Left lobe of liver (tissue), 2 donors: Measurements from ENCODE around the gene SLC39A12. TPM values are rescaled to one million over a fixed set of nuclear protein-coding genes. Genes with fewer than 3 reads are reported as not detected.
A peak's percentile ranks its signal among the peaks of the same experiment; 100 is the strongest.

Experiments
- ATAC-seq: fragments of 200-7000 bp; cut with Tn5 transposase; one replicate; pipeline ENCODE4 v1.9.1; 2020; ENCODE audit warnings: mild to moderate bottlenecking, moderate library complexity
- DNase-seq: peaks from one replicate; pipeline ENCODE4 v3.0.0-alpha.2; 2020; ENCODE audit warnings: low spot score
- total RNA-seq: library from RNA; stranded (reverse); gene quantifications from one replicate; pipeline ENCODE4 v1.2.1, GENCODE V29; 2021
- donor health status: DM: no; HTN: no; CAD: no; lungs with moderate emphysema.
- donor health status: DM: no; HTN: yes; CAD: no.

The SLC39A12 gene
- total RNA-seq, 1 donor from 2014 or later: 0.08 TPM

DNA sequence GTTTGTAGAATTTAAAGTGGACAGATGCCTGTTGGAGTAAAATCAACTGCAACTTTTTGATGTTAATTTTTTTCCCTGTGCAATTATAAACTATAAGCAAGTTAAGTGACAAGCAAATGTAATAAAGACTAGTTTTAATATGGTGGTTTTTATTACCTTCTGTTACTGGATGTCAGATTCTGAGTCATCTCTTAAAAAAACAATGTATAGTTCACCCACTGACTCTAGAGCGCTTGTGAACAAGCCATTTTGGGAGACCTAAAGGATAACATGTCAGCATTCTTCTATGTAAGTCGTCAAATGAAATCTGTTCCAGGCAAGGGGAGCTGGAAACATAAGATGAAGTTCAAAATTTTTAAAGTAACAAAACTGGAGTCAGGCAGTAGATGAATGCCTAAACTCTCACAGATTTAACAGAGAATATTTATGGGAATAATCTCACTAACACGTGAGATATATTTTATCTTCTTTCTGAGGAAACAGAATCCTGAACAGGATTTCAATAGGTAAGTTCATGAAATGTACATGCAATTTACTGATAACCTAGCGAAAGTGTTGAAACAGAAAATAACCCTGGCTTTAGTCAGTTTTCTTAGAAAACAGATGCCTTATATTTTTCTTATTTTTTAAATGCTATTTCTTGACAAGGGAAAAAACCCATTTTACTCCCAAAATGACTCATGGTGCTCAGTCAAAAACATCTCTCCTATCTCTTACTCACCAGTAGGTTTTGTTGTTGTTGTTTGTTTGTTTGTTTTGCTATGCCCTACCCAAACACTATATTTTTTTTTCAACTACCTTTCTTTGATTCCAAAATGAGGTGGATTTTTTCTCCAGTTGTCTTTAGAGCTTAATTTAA, 91.7 kb downstream of the SLC39A12 start:
- DNase-seq: no peak
- no peak for ATAC-seq

GRCh38 chr10:18044976-18045720, 93.4 kb downstream of the SLC39A12 start:
- ATAC-seq (no peak), DNase-seq (no peak)

DNA sequence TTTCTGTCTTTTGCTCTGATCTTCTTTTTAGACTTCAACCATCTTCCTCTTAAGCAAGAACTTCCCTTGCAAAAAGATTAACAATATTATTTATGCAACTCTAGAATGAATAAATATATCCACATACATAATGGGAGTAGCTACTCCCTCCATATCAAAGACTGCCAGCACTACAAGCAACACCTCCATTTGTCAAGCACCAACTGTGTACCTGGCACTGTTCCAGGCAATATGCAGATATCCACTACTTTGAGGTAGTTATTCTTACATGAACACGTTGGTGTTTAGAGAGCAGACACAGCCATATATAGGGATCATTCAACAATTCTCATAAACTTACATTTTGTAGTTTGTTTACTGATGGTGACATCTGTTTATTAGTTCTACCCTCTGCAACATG, 104.9 kb downstream of the SLC39A12 start:
- ATAC-seq: no peak
- no peak for DNase-seq

DNA sequence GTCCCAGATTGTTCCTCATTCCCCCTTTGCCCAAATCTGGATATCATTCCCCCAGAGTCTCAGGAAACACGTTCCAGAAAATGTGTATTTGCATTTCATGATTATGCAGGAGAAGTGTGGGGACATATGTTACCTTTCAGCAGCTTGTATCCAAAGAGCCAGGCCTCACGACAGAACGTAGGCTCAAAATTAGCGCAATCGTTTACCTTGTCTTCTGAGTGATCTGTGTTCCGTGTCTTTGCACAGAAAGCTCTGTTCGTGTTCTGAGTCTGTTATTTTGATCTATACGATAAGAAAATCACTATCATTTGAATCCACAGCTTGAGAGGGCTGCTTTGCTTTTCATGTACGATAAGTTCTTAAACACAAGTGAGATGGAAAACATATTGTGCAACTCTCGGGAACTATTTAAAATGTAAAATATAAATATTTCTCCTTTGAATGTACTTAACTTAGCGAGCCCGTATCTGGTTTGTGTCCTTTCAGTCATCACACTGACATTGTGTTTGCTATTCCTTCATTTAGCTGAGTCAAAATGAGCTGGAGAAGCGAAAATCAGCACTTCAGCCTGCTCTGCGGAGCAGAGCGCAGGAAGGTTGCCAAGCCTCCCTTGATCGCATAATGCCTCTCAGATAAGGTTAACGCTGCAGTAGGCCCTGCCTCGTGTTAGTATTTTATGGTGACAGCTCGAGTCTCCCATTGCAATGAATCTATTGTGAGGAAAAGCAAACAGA, 108.3 kb downstream of the SLC39A12 start:
- no peak for ATAC-seq
- no peak for DNase-seq

DNA sequence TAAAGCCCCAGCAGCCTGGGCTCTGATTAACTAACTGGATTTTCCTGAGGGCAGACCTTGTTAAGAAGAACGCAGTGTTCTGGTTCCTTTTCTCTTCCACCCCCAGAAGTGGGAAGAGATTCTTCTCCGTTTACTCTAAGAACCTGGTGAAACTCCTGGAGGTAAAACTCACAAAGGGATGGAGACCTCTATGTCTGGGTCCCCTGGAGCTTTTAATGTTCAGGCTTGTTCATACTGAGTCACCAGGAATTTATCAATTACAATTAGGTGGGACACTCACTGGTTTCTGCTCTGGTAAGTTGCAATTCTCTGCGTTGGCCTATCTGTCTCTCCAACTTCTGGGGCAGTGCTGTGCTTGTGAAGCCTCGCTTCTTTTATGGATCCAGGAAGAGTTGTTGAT, 115.2 kb downstream of the SLC39A12 start:
- ATAC-seq: no peak

GRCh38 chr10:18068401-18068800, 116.7 kb downstream of the SLC39A12 start:
- no peak for DNase-seq
- ATAC-seq: no peak

More for the DNA sequence above, 115.2 kb downstream of the SLC39A12 start:
- DNase-seq: no peak

GRCh38 chr10:18071591-18071990, 119.9 kb downstream of the SLC39A12 start:
- DNase-seq: no peak
- ATAC-seq: no peak

DNA sequence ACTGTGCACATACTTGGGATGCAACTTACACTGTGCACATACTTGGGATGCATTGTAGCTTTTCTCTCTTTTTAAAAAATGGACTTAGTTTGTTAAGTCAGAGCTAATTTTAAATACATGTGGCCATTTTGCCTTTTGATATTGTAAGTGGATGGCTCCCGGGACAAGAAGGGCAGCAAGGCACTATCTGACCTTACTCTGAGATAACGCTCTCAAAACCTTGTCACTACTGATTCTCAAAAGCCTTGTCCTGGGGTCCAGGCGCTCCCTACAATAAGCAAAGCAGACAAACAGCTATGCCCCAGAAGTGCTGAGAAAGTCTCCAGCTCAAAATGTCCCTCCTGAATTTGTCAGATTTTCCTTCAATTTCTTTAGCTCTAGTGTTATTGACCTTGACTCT, 121.6 kb downstream of the SLC39A12 start:
- no peak for ATAC-seq

GRCh38 chr10:18075881-18076280, 124.2 kb downstream of the SLC39A12 start:
- no peak for DNase-seq
- no peak for ATAC-seq

More for the DNA sequence above, 121.6 kb downstream of the SLC39A12 start:
- no peak for DNase-seq

DNA sequence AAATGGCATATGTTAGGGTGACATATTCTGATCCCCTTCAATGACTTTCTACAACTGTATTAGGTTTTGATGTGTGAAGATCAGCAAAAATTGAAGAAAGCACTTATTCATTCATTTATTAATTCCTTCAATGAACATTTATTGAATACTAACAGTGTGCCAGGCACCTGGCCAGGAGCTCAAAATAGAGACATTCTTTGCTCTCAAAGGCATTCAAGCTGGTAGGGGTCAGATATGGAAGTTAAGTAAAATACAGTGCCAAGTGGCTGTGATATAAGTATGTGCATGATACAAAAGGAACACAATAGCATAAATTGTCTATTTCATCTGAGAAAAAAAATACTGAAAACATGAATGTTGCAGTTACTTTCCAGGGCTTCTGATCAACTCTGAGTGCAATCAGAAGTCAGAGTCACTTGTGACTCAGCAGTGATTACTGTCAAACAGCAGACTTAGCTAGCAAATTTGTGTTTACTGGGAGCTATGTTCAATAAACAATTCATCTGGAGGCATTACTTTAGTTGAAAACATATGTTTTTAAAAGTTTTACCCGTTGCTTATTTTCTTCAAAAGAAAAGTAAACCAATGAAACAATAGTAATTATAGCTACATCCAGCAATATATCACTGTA, 128.1 kb downstream of the SLC39A12 start:
- no peak for DNase-seq
- no peak for ATAC-seq

GRCh38 chr10:18082381-18082780, 130.7 kb downstream of the SLC39A12 start:
- DNase-seq: no peak
- ATAC-seq: no peak

- DNase-seq (no peak), ATAC-seq (no peak)
Observed at GRCh38 chr10:18085855-18086254, 134.1 kb downstream of the SLC39A12 start.

DNA sequence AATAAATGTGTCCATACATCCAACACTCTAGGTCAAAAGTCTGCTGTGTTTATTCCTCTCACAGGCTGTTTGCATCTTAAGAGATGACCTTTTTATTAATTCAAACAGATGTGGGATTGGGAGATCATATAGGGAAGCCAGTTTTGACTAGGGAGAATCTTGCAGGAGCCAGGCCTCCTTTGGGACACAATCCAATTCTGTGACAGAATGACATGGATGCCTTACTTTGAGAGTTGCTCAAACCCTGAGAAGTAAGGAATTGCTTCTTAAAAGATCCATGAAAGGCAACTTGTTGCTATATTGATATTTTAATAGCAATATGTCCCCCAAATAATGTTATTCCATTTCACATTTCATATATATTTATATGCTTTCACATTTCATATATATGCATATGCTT, 135.0 kb downstream of the SLC39A12 start:
- ATAC-seq (no peak), DNase-seq (no peak)

DNA sequence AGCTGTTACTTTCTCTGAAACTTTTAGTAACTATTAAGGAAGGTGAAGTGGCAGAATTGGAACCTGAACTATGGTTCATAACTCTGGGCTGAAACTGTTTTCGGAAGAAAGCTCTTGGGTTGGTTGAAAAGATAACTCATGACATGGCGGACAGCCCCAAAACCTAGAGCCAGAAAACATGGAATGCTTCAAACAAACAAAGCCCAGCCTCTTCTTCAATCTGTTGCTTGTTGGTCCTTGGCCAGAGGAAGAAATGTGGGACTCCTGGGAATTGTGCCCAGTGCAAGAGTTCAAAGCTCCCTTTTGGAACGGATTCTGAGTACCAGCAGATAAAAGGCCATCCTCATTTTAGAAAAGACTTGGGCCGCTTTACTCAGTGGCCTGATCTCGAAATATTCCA, 135.6 kb downstream of the SLC39A12 start:
- DNase-seq: no peak
- peak; percentile 22 for ATAC-seq

Other genes starting within 250 kb of the SLC39A12 start
- 0.15 TPM for gene TMEM236, start 199.7 kb upstream of the SLC39A12 start, total RNA-seq
- gene MRC1, start 142.6 kb upstream of the SLC39A12 start, total RNA-seq: 30.9 TPM
- gene CACNB2, start 188.5 kb downstream of the SLC39A12 start, total RNA-seq: 1.6 TPM